ENCODE data around the gene FFAR2.
A peak's percentile ranks its signal among the peaks of the same experiment; 100 is the strongest.
"Not testable (repeated sequence)": the region's sequence is repeated elsewhere in the genome, so short reads cannot be mapped to it uniquely, and the experiment has no call there.

Gene FFAR2

GRCh38 chr19:35447606-35448469 lies at the start of gene FFAR2:
Gene FFAR2, plus strand, starts transcription at chr19:35448257. Its CDS starts 1,458 bp downstream, at chr19:35449715.
- DNase-seq, result no peak

GRCh38 chr19:35398570-35398969 lies 49.5 kb upstream of the FFAR2 start:
- DNase-seq, result no peak

GRCh38 chr19:35399231-35399630 lies 48.8 kb upstream of the FFAR2 start:
- DNase-seq, result no peak

GRCh38 chr19:35399948-35400772 lies 47.9 kb upstream of the FFAR2 start:
- no peak for DNase-seq

GRCh38 chr19:35400773-35401100 lies 47.3 kb upstream of the FFAR2 start:
- DNase-seq, result no peak

- not testable (repeated sequence) for DNase-seq
These were observed 46.6 kb upstream of the FFAR2 start for GRCh38 chr19:35401416-35401815.

- DNase-seq, result peak; percentile 52
These were observed 44.8 kb upstream of the FFAR2 start for GRCh38 chr19:35403116-35403760.

- peak; percentile 87 for DNase-seq
These were observed 43.0 kb upstream of the FFAR2 start for GRCh38 chr19:35404879-35405622.

- no peak for DNase-seq
These were observed 40.4 kb upstream of the FFAR2 start for GRCh38 chr19:35407619-35408018.

GRCh38 chr19:35408284-35409171 lies 39.5 kb upstream of the FFAR2 start:
- no peak for DNase-seq

- no peak for DNase-seq
These were observed 38.9 kb upstream of the FFAR2 start for GRCh38 chr19:35409191-35409590.

GRCh38 chr19:35410487-35410886 lies 37.6 kb upstream of the FFAR2 start:
- no peak for DNase-seq

GRCh38 chr19:35414442-35414841 lies 33.6 kb upstream of the FFAR2 start:
- DNase-seq, result peak; percentile 35

- DNase-seq, result no peak
These were observed 31.7 kb upstream of the FFAR2 start for GRCh38 chr19:35416331-35416730.

GRCh38 chr19:35417278-35417677 lies 30.8 kb upstream of the FFAR2 start:
- DNase-seq, result no peak

- DNase-seq, result no peak
These were observed 30.1 kb upstream of the FFAR2 start for GRCh38 chr19:35417713-35418534.

- DNase-seq, result no peak
These were observed 29.0 kb upstream of the FFAR2 start for GRCh38 chr19:35419046-35419445.

GRCh38 chr19:35419805-35420204 lies 28.3 kb upstream of the FFAR2 start:
- no peak for DNase-seq

- DNase-seq, result no peak
These were observed 26.7 kb upstream of the FFAR2 start for GRCh38 chr19:35421362-35421761.

GRCh38 chr19:35423406-35423805 lies 24.7 kb upstream of the FFAR2 start:
- not testable (repeated sequence) for DNase-seq

GRCh38 chr19:35425682-35426081 lies 22.4 kb upstream of the FFAR2 start:
- no peak for DNase-seq

Data from stimulated activated CD8-positive, alpha-beta memory T cell treated with anti-CD3 and anti-CD28 coated beads, Interleukin-4, amount 100 ng/mL, for 48 hours (primary cell).